Thoracic aorta endothelial cell (primary cell): ENCODE results near the gene PTPN22. TPM values are rescaled to one million over a fixed set of nuclear protein-coding genes. Genes with fewer than 3 reads are reported as not detected.

Source experiments
- total RNA-seq: library from RNA; depleted of rRNA; stranded (reverse); fragments of >200 nt; gene quantifications from 2 replicates; pipeline ENCODE4 v1.2.3, GENCODE V29; 2012

Gene PTPN22
- total RNA-seq: 6.0 and 15.8 TPM in 2 replicates

GRCh38 chr1:113871597-113872113, at the start of gene PTPN22:
PTPN22 (minus strand) TSS chr1:113871712.

GRCh38 chr1:113904674-113905434, 33.3 kb upstream of the PTPN22 start, which contains the start of the genes AP4B1 and DCLRE1B:
AP4B1 (minus strand) TSS chr1:113904799; CDS start chr1:113904717, 82 bp downstream.
DCLRE1B (plus strand) TSS chr1:113905326; CDS start chr1:113905587, 261 bp downstream.

GRCh38 chr1:113887402-113888175, 16.1 kb upstream of the PTPN22 start, which contains the start of gene BCL2L15:
BCL2L15 (minus strand) TSS chr1:113887581; CDS start chr1:113887375, 206 bp downstream.

GRCh38 chr1:113811888-113812660, 59.4 kb downstream of the PTPN22 start, which contains the start of gene RSBN1:
RSBN1 (minus strand) TSS chr1:113812476; CDS start chr1:113812412, 64 bp downstream.

Other genes starting within 250 kb of the PTPN22 start
- gene PHTF1, start 112.2 kb downstream of the PTPN22 start, total RNA-seq: 62.2 and 72.9 TPM in 2 replicates
- gene RSBN1, start 59.2 kb downstream of the PTPN22 start, total RNA-seq: 16.5 and 17.3 TPM in 2 replicates
- gene BCL2L15, start 15.9 kb upstream of the PTPN22 start, total RNA-seq: 0.43 and 1.1 TPM in 2 replicates
- gene AP4B1, start 33.1 kb upstream of the PTPN22 start, total RNA-seq: 37.1 and 43.9 TPM in 2 replicates
- 10.5 and 12.8 TPM in 2 replicates for gene DCLRE1B, start 33.6 kb upstream of the PTPN22 start, total RNA-seq
- gene HIPK1, start 57.6 kb upstream of the PTPN22 start, total RNA-seq: 53.9 and 58.1 TPM in 2 replicates
- 0.36 and 0.53 TPM in 2 replicates for gene OLFML3, start 107.8 kb upstream of the PTPN22 start, total RNA-seq